RWPE1 (cell line): ENCODE results near the gene FAM20C.

Experiments
- CTCF ChIA-PET: fragments of 350-600 bp; sonication (Branson Sonifier 250); formaldehyde crosslinking; extraction: SDS; loops from one replicate; lab custom pipeline; 2021; lab: Yijun Ruan, JAX
- POLR2A ChIA-PET: fragments of 400-600 bp; formaldehyde crosslinking; extraction: SDS; loops from one replicate; lab custom pipeline; 2020; ENCODE audit warnings: antibody characterized with exemption; ENCODE audit not compliant: low non-redundant PET; lab: Yijun Ruan, JAX
- DNase-seq: peaks from one replicate; pipeline ENCODE4 v3.0.0; 2012; ENCODE audit warnings: low spot score
- H3K27ac ChIP-seq: fragments of 450-650 bp; 2 replicates; pipeline ENCODE4 v1.5.1; 2017
- TF ChIP-seq, protein P1 (sequence below): fragments of 450-650 bp; conservative IDR thresholded peaks from 2 replicates; pipeline ENCODE4 v1.5.1; 2017; ENCODE audit warnings: low read depth, mild to moderate bottlenecking

Gene FAM20C

DNA sequence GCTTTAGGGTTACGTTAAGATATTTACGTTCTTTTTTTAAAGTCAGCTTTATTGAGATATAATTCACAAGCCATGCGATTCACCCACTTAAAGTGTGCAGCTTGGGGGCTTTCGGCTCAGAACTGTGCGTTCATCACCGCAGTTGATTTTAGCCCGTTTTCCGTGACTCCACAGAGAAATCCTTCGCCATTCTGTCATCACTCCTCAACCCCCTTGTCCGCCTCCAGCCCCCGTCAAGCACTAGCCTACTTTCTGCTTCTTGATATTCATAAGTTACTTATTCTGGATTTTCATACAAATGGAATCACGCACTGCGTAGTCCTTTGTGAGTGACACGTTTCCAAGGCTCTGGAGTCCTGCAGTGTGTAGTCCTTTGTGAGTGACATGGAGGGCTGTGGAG is 20.4 kb downstream of the FAM20C start:
- CTCF ChIA-PET = no interaction called here
- TF ChIP-seq, protein P1, sequence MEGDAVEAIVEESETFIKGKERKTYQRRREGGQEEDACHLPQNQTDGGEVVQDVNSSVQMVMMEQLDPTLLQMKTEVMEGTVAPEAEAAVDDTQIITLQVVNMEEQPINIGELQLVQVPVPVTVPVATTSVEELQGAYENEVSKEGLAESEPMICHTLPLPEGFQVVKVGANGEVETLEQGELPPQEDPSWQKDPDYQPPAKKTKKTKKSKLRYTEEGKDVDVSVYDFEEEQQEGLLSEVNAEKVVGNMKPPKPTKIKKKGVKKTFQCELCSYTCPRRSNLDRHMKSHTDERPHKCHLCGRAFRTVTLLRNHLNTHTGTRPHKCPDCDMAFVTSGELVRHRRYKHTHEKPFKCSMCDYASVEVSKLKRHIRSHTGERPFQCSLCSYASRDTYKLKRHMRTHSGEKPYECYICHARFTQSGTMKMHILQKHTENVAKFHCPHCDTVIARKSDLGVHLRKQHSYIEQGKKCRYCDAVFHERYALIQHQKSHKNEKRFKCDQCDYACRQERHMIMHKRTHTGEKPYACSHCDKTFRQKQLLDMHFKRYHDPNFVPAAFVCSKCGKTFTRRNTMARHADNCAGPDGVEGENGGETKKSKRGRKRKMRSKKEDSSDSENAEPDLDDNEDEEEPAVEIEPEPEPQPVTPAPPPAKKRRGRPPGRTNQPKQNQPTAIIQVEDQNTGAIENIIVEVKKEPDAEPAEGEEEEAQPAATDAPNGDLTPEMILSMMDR = no peak
- no peak overlapping the region for H3K27ac ChIP-seq
- no peak for DNase-seq
- POLR2A ChIA-PET = no interaction called here

DNA sequence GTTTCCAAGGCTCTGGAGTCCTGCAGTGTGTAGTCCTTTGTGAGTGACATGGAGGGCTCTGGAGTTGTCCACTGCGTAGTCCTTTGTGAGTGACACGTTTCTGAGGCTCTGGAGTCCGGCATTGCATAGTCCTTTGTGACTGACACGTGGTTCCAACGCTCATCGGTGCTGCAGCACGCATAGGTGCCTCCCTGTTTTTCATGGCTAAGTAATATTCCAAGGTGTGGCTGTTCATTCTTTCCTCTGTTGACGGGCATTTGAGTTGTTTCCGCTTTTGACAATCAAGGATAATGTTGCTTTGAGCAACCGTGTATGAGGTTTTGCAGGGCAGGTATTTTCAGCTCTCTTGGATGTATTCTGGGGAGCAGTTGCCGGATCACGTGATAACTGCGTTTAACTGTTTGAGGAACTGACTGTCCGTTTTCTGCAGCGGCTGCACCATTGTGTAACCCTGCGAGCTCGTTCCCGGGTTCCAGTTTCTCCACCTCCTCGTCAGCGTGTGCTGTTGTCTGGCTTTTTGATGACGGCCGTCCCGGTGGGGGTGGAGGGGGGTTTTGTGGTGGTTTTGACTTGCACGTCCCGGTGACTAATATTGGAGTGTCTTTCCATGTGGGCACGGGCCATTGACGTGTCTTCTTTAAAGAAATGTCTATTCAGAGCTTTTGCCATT is 21.1 kb downstream of the FAM20C start:
- CTCF ChIA-PET = no interaction called here
- TF ChIP-seq, protein P1 = no peak
- no peak for DNase-seq
- H3K27ac ChIP-seq = no peak overlapping the region
- POLR2A ChIA-PET = no interaction called here

DNA sequence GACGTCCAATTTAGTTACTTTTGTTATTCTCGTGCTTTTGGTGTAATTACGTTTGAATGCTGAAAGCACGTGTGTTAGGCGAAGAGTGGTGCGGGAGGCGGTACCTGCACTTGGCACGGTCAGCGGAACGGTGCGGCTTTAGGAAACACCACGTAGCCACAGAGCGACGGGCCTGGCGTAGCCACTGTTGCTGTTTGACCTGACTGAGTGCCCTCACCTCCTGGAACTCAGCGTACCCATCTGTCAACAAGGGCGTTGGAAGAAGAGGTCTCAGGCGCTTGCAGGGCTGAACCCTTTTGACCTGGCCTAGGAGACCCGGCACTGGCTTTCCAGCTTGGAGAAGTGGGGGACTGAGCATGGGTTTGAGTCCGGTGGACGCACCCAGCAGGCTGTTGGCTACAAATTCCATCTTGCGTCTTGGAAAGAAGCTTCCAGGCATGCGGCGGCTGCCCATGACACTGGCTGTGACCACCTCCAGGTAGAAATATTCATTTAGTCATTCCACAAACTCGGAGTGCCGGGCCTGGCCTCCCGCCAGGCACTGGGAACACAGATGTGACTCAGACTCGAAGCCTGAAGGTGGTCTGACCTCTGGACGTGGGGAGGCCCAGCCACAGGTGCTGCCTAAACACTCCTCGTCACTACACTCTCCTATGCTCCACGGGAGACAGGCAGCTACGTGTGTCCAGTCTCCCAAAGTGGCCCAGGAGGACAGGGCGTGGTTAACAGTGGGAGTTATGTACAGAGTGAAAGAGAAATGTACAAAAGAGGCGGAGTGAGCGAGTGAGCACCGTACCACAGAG is 22.2 kb downstream of the FAM20C start:
- POLR2A ChIA-PET = no interaction called here
- CTCF ChIA-PET = no interaction called here
- H3K27ac ChIP-seq = peak overlapping the region; percentile 61
- peak; percentile 79 for DNase-seq
- TF ChIP-seq, protein P1 = no peak

DNA sequence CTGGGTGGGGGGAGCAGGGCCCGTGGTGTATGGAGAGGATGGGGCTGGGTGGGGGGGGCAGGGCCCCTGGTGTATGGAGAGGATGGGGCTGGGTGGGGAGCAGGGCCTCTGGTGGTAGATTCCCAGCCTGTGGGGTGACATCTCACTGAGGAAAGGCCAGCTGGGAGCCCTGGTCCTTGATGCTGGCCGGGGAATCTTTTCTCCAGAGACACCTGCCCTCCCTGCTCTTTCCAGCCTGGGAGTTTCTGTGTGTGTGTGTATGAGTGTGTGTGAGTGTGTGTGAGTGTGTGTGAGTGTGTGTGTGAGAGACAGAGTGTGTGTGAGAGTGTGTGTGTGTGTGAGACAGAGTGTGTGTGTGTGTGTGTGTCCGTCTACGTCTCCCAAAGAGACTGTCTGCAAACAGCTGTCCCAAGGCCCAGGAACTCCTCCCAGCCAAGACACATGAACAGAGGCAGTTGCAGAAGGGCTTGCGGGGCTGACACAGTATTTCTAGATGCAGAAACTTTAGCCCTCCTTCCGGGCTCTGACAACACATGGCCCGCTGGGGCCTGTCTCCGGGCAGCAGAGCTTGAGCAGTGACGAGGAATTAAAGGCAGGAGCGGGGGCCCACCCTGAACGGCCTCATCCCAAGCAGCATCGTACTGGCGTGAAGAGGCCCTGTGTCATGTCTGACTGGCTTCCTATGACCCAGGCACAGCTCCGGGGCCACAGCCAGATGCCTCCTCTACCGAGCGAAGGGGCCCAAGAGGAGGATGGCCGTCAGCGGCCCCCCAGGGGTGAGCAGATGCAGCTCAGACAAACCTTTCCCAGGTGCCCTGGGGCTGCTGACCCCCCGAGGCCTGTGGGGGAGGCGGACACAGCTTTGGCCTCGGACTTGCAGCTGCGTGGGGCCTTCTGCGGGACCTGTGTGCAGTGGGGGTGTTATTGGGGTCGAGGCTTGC is 24.3 kb downstream of the FAM20C start:
- POLR2A ChIA-PET = interaction anchor here (0.7 kb wide), 1 partner anchor 20 kb away, joined by 3 read pairs; no protein-coding TSS in a partner anchor
- DNase-seq = no peak

DNA sequence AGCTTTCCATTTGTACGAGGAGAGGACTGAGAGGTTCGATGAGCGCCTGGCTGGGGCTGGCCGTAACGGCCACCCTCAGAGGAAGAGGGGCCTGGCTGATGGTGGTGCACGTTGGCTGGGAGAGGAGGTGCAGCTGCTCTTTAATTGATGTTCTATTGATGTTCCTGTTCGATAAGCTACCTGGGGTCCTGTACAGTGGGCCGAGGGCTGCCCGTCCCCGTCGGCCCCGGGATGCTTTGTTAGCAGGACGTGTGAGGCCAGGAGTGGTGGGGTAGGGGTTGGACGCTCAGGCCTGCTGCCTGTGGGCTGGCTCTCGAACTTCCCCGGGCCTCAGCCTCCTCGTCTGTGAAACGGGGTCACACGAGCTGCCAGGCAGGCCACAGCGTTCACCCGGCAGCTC is 25.4 kb downstream of the FAM20C start:
- DNase-seq = no peak
- ChIA-PET CTCF (no interaction called here), POLR2A (no interaction called here)
- H3K27ac ChIP-seq = no peak overlapping the region
- TF ChIP-seq, protein P1 = no peak

More for the DNA sequence above, 24.3 kb downstream of the FAM20C start:
- CTCF ChIA-PET = no interaction called here
- H3K27ac ChIP-seq = peak overlapping the region; percentile 45
- TF ChIP-seq, protein P1 = no peak

DNA sequence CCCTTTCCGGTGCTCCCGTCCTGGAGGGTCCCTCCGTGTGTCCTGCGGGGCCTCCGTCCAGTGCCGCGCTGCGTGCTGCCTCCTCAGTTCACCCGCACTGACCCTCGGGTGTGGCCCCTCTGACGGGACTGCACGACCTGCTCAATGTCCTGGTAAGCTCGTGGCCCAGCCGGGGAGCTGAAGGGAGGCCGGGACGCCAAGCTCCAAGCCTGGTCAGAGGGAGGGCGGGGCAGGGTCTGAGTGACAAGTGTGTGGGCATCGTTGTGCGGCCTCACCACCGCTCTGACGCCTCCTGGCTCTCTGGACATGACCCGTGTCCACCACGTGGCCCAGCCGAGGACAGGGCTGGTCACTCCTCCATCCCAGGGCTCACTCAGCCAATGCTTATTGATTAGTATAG is 25.9 kb downstream of the FAM20C start:
- ChIA-PET POLR2A (no interaction called here), CTCF (no interaction called here)
- TF ChIP-seq, protein P1 = no peak
- H3K27ac ChIP-seq = no peak overlapping the region
- no peak for DNase-seq
